Astrocyte of the cerebellum (primary cell): ENCODE measurements around the gene ZNF581.

ENCODE experiments used
- DNase-seq: peaks from one replicate; pipeline ENCODE4 v3.0.0-alpha.2; 2011; ENCODE audit warnings: low read depth
- H3K4me3 ChIP-seq: 2 replicates; pipeline ENCODE4 v1.5.1; 2011; ENCODE audit warnings: mild to moderate bottlenecking, low read depth, low read length, moderate library complexity
- CTCF ChIP-seq: IDR thresholded peaks from 2 replicates; pipeline ENCODE4 v1.5.1; 2012; ENCODE audit warnings: low read length, low read depth, moderate library complexity, mild to moderate bottlenecking; ENCODE audit errors: missing control alignments
- in situ Hi-C: cut with HindIII; loops from 2 replicates; pipeline ENCODE4 v1.10.0; 2017; ENCODE audit warnings: low sequenced_read_pairs

The ZNF581 gene

GRCh38 chr19:55668603-55669348, 25.3 kb downstream of the ZNF581 start:
- no peak for DNase-seq
- in situ Hi-C loops, result no loop called here
- no peak for TF ChIP-seq CTCF
- no peak overlapping the region for H3K4me3 ChIP-seq

DNA sequence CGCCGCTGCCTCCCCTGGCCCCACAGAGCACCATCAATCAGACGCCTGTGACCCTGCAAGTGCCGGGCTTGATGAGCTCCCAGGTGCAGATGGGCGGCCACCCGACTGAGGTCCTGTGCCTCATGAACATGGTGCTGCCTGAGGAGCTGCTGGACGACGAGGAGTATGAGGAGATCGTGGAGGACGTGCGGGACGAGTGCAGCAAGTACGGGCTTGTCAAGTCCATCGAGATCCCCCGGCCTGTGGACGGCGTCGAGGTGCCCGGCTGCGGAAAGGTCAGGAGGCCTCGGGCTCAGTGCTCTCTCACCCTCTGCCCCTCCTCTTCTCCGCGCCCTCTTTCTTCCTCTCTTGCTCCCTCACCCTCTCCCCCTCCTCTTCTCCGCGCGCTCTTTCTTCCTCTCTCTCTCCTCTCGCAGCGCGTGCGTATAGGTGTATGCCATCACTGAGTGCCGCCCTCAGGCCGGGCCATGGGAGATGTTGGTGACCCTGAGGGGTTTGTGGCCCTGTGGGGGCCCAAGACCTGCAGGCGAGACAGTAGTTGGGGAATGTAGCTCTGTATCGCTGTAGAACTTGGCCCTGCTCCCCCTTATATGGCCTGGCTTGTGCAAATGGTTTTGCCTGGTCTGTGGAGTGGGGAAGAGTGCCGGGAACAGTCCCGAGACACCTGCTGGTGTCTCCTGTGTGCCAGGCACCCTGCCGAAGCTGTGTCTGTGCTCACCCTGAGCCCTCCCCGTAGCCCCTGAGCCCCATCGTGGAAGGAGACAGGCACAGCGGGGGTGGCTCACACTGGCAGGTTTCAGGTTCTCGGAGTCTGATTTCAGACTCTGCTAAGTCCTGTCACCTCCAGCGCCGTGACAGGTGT, 26.2 kb downstream of the ZNF581 start:
- no peak overlapping the region for H3K4me3 ChIP-seq
- no peak for TF ChIP-seq CTCF
- in situ Hi-C loops, result no loop called here
- DNase-seq, result no peak

DNA sequence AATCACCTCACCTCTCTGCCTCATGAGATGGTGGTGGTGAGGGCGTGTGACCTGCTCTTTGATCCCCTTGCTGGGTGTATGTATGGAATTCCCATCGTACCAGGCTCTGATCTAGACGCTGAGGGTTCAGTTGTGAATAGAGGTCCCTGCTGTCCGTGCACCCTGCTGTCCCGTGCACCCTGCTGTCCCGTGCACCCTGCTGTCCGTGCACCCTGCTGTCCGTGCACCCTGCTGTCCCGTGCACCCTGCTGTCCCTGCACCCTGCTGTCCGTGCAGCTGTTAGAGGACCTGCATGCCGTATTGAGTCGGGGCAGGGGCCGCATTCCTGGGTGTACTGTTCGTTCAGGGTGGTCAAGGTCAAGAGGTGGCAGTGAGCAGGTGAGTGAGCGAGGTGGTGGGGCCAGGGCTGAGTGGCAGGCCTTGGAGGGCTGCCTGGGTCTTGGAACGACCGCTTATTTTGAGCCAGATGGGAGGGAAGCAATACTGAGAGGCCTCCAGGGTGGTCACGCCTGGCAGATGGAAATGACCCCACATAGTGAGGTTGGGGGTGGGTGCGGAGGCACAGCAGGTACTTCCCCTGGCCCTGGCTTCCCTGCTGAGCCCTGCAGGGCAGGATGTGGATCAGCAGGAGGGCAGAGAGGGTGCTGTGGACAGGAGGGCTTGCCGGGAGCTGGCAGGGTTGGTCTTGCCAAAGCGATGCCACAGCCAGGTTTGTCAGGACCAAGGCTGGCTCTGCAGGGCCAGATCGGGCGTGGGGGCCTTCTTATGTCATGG, 27.0 kb downstream of the ZNF581 start:
- DNase-seq, result no peak

DNA sequence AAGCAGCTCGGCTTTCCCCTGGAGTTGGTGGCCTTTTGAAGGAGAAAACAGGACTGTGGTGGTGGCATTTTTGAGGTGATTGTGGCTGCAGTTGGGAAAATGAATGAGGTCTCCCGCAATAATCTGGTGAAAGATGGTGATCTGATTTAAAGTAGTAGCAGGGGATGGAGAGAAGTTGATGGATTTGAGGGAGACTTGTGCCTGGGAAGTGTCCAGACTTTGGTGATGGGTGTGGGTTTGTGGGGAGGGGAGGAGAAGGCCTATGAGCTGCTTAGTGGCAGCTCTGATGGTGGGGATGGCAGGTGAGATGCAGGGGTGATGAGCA, 27.6 kb downstream of the ZNF581 start:
- in situ Hi-C loops, result no loop called here
- DNase-seq, result no peak
- no peak for TF ChIP-seq CTCF
- no peak overlapping the region for H3K4me3 ChIP-seq

More for the DNA sequence above, 27.0 kb downstream of the ZNF581 start:
- H3K4me3 ChIP-seq, result no peak overlapping the region
- TF ChIP-seq CTCF, result no peak
- in situ Hi-C loops, result no loop called here

DNA sequence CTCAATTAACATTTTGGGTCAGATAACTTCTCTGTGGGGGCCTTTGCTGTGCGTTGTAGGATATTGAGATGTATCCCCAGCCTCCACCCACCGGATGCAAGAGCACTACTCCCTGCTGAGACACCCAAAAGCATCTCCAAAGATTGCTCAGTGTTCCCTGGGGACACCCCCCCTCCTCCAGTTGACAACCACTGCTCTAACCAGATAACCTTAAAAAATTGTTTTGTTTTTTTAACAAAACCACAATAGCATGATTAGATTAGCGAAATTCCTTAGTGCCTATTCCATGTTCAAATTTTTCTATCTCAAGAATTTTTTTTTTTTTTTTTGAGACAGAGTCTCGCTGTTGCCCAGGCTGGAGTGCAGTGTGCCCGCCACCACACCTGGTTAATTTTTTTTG, 29.0 kb downstream of the ZNF581 start:
- no peak for TF ChIP-seq CTCF
- in situ Hi-C loops, result no loop called here

DNA sequence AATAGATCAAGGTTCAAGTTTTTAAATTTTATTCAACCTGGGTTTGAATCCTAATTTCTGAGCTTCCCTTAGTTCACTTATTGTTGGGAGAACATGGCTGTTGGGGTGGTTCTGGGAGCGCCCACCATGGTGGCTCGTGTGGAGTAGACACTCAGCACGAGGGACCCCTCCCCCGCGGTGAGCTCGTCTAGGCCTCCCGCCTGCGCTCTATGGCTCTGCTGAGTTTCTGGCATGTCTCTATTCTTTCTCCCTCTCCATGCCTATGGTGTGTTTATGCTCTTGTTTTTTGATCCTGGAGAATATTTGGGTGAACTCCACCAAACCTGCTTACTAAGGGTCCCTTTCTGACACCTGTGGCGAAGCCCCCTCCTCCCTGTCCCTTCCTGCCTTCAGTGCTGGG, 30.0 kb downstream of the ZNF581 start:
- no peak overlapping the region for H3K4me3 ChIP-seq
- in situ Hi-C loops, result no loop called here
- TF ChIP-seq CTCF, result no peak
- no peak for DNase-seq

More for the DNA sequence above, 29.0 kb downstream of the ZNF581 start:
- no peak for DNase-seq
- H3K4me3 ChIP-seq, result no peak overlapping the region
